ENCODE measurements around the gene APP.

- TF ChIP-seq, protein P1, sequence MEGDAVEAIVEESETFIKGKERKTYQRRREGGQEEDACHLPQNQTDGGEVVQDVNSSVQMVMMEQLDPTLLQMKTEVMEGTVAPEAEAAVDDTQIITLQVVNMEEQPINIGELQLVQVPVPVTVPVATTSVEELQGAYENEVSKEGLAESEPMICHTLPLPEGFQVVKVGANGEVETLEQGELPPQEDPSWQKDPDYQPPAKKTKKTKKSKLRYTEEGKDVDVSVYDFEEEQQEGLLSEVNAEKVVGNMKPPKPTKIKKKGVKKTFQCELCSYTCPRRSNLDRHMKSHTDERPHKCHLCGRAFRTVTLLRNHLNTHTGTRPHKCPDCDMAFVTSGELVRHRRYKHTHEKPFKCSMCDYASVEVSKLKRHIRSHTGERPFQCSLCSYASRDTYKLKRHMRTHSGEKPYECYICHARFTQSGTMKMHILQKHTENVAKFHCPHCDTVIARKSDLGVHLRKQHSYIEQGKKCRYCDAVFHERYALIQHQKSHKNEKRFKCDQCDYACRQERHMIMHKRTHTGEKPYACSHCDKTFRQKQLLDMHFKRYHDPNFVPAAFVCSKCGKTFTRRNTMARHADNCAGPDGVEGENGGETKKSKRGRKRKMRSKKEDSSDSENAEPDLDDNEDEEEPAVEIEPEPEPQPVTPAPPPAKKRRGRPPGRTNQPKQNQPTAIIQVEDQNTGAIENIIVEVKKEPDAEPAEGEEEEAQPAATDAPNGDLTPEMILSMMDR (conservative IDR thresholded peaks at IDR 0.05), result no peak
- no peak for TF ChIP-seq EZH2 (IDR thresholded peaks at IDR 0.05; ENCODE audit: low read depth)
Measured at GRCh38 chr21:26177187-26177586, 6.6 kb upstream of the APP start.

Data from PC-9 (cell line).